Adrenal gland (tissue), 5 donors: Measurements from ENCODE around the gene FGFRL1.

Experiments used
- CTCF ChIP-seq, 6 experiments: fragments of 450-650 bp in 4 of 6; fragments of 200-600 bp in 2 of 6; sonication (generic) in 1 of 6; IDR thresholded peaks; 1 replicate in 5 of 6; 2 replicates in 1 of 6; pipeline versions ENCODE4 v1.5.1 to v1.8.0; 2016 to 2021; ENCODE audit warnings: antibody characterized with exemption in 6 of 6, mild to moderate bottlenecking in 2 of 6, moderate library complexity in 1 of 6
- POLR2A ChIP-seq, 2 donors: fragments of 450-650 bp; IDR thresholded peaks; one replicate each; pipeline ENCODE4 v1.6.1; 2017; ENCODE audit warnings: antibody characterized with exemption in 2 of 2, mild to moderate bottlenecking in 2 of 2, moderate library complexity in 1 of 2
- donor health status: DM: no; HTN: no; CAD: no.

DNA sequence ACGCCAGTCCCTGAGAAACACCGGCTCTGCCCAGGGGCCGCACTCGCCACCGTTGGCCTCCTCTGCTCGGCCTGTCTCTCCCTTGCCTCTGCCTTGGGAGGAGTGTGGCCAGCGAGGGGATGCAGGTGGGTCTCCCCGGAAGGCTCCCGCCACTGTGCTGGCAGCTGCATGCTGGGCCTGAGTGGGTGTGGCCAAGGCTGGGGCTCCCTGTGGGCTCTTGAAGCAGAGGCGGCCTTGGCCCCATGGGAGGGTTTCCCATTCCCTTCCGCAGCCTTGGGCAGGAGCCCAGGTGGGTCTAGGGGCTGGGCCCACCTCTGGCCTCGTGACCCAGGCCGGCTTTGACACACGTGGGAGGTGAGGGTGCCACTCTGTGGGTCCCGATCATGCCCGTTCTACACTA lies 19.1 kb downstream of the FGFRL1 start:
- TF ChIP-seq CTCF (IDR thresholded peaks at IDR 0.05) = no peak
- no peak for TF ChIP-seq POLR2A (IDR thresholded peaks at IDR 0.05)
